ENCODE data around the gene CCNY. TPM values are rescaled to one million over a fixed set of nuclear protein-coding genes. Genes with fewer than 3 reads are reported as not detected.

CCNY gene
- total RNA-seq, 1 experiment from 2014 or later = 62.2 TPM

GRCh38 chr10:35387768-35388167 is 51.5 kb downstream of the CCNY start (continued):
- no peak for TF ChIP-seq REST (IDR thresholded peaks at IDR 0.05; ENCODE audit: low read depth)

- Histone ChIP-seq H3K79me2 (ENCODE audit: insufficient read depth, low read length) (peaks cover 94% of the 10 kb centered on the region), H2AFZ (ENCODE audit: low read depth, low read length, poor library complexity, severe bottlenecking) (no peak overlapping the region), H3K9me2 (ENCODE audit: insufficient read depth) (no peaks in the 10 kb centered on the region), H3K27me3 (ENCODE audit: insufficient read depth, low read length) (no peaks in the 10 kb centered on the region), H3K4me1 (ENCODE audit: control insufficient read depth in 1 of 2, insufficient read depth in 2 of 2, low read length in 2 of 2) (no peaks in the 10 kb centered on the region), H3K9ac (ENCODE audit: low read length) (no peak overlapping the region), H3K4me2 (ENCODE audit: low read length) (no peak overlapping the region), H3K9me3 (ENCODE audit: control insufficient read depth in 1 of 2, insufficient read depth in 1 of 2, low read depth in 1 of 2, low read length in 2 of 2) (peaks cover 4 to 6% of the 10 kb centered on the region in 2 experiments; a peak in 2 of 4 replicates), H3K4me3 (replicated peaks in 1 of 2; ENCODE audit: low read depth in 1 of 2, low read length in 2 of 2) (no peak overlapping the region), H4K20me1 (ENCODE audit: insufficient read depth) (no peaks in the 10 kb centered on the region), H3K36me3 (ENCODE audit: control insufficient read depth in 1 of 2, insufficient read depth in 2 of 2, low read length in 2 of 2) (no peaks in the 10 kb centered on the region), H3K27ac (ENCODE audit: low read depth, low read length) (no peak overlapping the region)
- TF ChIP-seq EGR1 (IDR thresholded peaks at IDR 0.05; ENCODE audit: low read depth) (no peak), EZH2phosphoT487 (IDR thresholded peaks at IDR 0.05; ENCODE audit: borderline replicate concordance) (no peak)
- TF ChIP-seq, protein P1, sequence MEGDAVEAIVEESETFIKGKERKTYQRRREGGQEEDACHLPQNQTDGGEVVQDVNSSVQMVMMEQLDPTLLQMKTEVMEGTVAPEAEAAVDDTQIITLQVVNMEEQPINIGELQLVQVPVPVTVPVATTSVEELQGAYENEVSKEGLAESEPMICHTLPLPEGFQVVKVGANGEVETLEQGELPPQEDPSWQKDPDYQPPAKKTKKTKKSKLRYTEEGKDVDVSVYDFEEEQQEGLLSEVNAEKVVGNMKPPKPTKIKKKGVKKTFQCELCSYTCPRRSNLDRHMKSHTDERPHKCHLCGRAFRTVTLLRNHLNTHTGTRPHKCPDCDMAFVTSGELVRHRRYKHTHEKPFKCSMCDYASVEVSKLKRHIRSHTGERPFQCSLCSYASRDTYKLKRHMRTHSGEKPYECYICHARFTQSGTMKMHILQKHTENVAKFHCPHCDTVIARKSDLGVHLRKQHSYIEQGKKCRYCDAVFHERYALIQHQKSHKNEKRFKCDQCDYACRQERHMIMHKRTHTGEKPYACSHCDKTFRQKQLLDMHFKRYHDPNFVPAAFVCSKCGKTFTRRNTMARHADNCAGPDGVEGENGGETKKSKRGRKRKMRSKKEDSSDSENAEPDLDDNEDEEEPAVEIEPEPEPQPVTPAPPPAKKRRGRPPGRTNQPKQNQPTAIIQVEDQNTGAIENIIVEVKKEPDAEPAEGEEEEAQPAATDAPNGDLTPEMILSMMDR (IDR thresholded peaks at IDR 0.05 in 2 of 3, conservative IDR thresholded peaks at IDR 0.05 in 1 of 3; ENCODE audit: borderline replicate concordance in 1 of 3, insufficient read depth in 1 of 3, low read depth in 2 of 3, low read length in 2 of 3) = no peak
- ChIA-PET POLR2A (no interaction called here), CTCF (no interaction called here), RAD21 (ENCODE audit: low non-redundant PET in 1 of 2, low total read pairs in 2 of 2, uncharacterized antibody in 2 of 2, unreplicated experiment in 2 of 2) (no interaction called here)
- no peak for DNase-seq (ENCODE audit: low read depth, low spot score)
- BruUV-seq (replicated peaks) = no TSS peak
- ATAC-seq = no peak
- intact Hi-C loops (cut with micrococcal nuclease) = no loop called here
Observed at GRCh38 chr10:35388197-35388596, 51.9 kb downstream of the CCNY start.

All from HCT116 (cell line).